RWPE2 (cell line): Measurements from ENCODE around the gene CBFA2T3.

Experiments
- ATAC-seq: fragments of 200-7000 bp; cut with Tn5 transposase; 3 replicates; pipeline ENCODE4 v1.9.1; 2021; ENCODE audit warnings: low read depth
- DNase-seq: peaks from one replicate; pipeline ENCODE4 v3.0.0-alpha.2; 2020; ENCODE audit warnings: low spot score
- H3K27ac ChIP-seq: fragments of 450-650 bp; 2 replicates; pipeline ENCODE4 v1.5.1; 2017; ENCODE audit warnings: mild to moderate bottlenecking; ENCODE audit not compliant: poor library complexity, severe bottlenecking
- H3K27me3 ChIP-seq: fragments of 250-450 bp; sonication (Bioruptor Pico); 2 replicates; pipeline ENCODE4 v1.5.1; 2021; ENCODE audit warnings: mild to moderate bottlenecking, moderate library complexity; ENCODE audit not compliant: insufficient read depth, poor library complexity, severe bottlenecking
- H3K36me3 ChIP-seq: fragments of 250-450 bp; sonication (Bioruptor Pico); 2 replicates; pipeline ENCODE4 v1.5.1; 2020; ENCODE audit warnings: low read depth, mild to moderate bottlenecking, moderate library complexity
- H3K4me1 ChIP-seq: fragments of 250-450 bp; sonication (Bioruptor Pico); 2 replicates; pipeline ENCODE4 v1.5.1; 2021; ENCODE audit warnings: mild to moderate bottlenecking, moderate library complexity; ENCODE audit not compliant: insufficient read depth, poor library complexity, severe bottlenecking
- H3K4me3 ChIP-seq: fragments of 250-450 bp; sonication (Bioruptor Pico); 2 replicates; pipeline ENCODE4 v1.5.1; 2021; ENCODE audit warnings: mild to moderate bottlenecking, moderate library complexity; ENCODE audit not compliant: severe bottlenecking
- H3K9me3 ChIP-seq: fragments of 250-450 bp; sonication (Bioruptor Pico); 2 replicates; pipeline ENCODE4 v1.5.1; 2021; ENCODE audit warnings: mild to moderate bottlenecking, moderate library complexity; ENCODE audit not compliant: severe bottlenecking
- CTCF ChIP-seq: fragments of 450-650 bp; IDR thresholded peaks from one replicate; pipeline ENCODE4 v1.5.1; 2017; ENCODE audit warnings: mild to moderate bottlenecking, moderate library complexity; ENCODE audit not compliant: poor library complexity, severe bottlenecking

Gene CBFA2T3

GRCh38 chr16:88902744-88903143 is 74.3 kb downstream of the CBFA2T3 start:
- Histone ChIP-seq H3K27ac (no peak overlapping the region), H3K4me1 (peaks cover 4% of the 10 kb centered on the region), H3K9me3 (no peaks in the 10 kb centered on the region), H3K36me3 (no peaks in the 10 kb centered on the region), H3K27me3 (no peaks in the 10 kb centered on the region), H3K4me3 (no peak overlapping the region)
- no peak for DNase-seq
- TF ChIP-seq CTCF, result no peak
- no peak for ATAC-seq

GRCh38 chr16:88901718-88902337 is 75.2 kb downstream of the CBFA2T3 start:
- no peak for TF ChIP-seq CTCF
- no peaks in the 10 kb centered on the region for H3K36me3 ChIP-seq
- ATAC-seq, result no peak

GRCh38 chr16:88900662-88901052 is 76.3 kb downstream of the CBFA2T3 start:
- H3K4me1 ChIP-seq, result no peaks in the 10 kb centered on the region
- no peak overlapping the region for H3K4me3 ChIP-seq

More at GRCh38 chr16:88901718-88902337, 75.2 kb downstream of the CBFA2T3 start:
- no peak overlapping the region for H3K4me3 ChIP-seq
- H3K9me3 ChIP-seq, result no peaks in the 10 kb centered on the region
- no peak for DNase-seq
- H3K27me3 ChIP-seq, result no peaks in the 10 kb centered on the region
- H3K27ac ChIP-seq, result no peak overlapping the region
- H3K4me1 ChIP-seq, result no peaks in the 10 kb centered on the region

GRCh38 chr16:88899901-88900661 is 76.9 kb downstream of the CBFA2T3 start:
- DNase-seq (no peak), ATAC-seq (no peak)
- Histone ChIP-seq H3K4me3 (no peak overlapping the region), H3K27me3 (no peaks in the 10 kb centered on the region), H3K27ac (no peak overlapping the region), H3K4me1 (no peaks in the 10 kb centered on the region), H3K9me3 (no peaks in the 10 kb centered on the region), H3K36me3 (no peaks in the 10 kb centered on the region)
- no peak for TF ChIP-seq CTCF

More at GRCh38 chr16:88900662-88901052, 76.3 kb downstream of the CBFA2T3 start:
- TF ChIP-seq CTCF, result no peak
- Histone ChIP-seq H3K36me3 (no peaks in the 10 kb centered on the region), H3K9me3 (no peaks in the 10 kb centered on the region), H3K27ac (no peak overlapping the region), H3K27me3 (no peaks in the 10 kb centered on the region)
- ATAC-seq (no peak; the same call in 2 of the 3 replicates), DNase-seq (no peak)
